ENCODE measurements around the gene EDA2R. TPM values are rescaled to one million over a fixed set of nuclear protein-coding genes. Genes with fewer than 3 reads are reported as not detected.
A peak's percentile ranks its signal among the peaks of the same experiment; 100 is the strongest.

The EDA2R gene, protein sequence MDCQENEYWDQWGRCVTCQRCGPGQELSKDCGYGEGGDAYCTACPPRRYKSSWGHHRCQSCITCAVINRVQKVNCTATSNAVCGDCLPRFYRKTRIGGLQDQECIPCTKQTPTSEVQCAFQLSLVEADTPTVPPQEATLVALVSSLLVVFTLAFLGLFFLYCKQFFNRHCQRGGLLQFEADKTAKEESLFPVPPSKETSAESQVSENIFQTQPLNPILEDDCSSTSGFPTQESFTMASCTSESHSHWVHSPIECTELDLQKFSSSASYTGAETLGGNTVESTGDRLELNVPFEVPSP
- 1 to 10 TPM; 2.4 to 5.9 (median 3.1) TPM for total RNA-seq

DNA sequence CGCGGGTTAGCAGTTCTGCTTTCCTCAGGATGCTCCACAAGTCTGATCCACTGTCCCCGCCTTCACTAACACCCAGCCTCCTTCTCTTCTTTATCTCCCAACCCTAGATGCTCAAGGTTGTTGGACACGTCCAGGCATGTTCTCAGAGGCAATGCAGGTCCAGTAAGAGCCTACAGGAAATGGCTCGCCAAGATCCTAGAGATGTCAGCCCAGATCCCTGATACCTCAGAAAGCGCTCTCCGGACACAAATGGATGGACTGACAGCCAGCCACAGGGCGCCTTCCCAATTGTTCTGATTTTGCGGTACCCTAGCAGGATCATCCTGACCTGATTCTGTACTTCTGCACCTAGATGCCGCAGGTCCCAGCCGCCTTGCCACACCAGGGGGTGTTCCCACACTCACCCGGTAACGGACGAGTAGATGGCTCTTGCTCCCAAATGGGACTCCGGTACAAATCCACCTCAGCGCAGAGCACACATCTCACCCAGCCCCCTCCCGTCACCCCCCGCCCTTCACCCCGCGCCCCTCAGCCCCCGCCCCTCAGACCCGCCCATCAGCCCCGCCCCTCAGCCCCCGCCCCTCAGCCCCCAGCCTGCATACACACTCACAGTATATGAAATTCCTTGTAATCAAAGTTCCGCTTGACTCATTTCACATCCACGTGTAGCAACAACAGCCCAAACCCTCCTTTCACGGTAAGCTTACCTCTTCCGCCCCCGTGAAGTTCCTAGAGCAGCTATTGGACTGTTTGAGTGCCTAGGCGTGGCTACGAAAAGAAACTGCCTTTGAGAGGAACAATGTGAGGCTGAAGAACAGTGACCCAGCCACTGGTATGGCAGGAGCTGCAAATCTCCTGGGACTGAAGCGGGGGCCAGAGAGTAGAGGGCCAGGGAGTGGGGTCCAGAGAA, at the start of gene EDA2R:
Gene EDA2R (minus strand): TSS at position 488 of the 910 bp plus-strand sequence. CDS start 23,058 bp downstream, outside the sequence.
- 8 to 60% methylated on average over 11 to 28 of the region's 32 CpGs for WGBS, 2 donors
- Histone ChIP-seq H3K27ac (peak within 1 kb of the TSS in 1 of 4 donors; percentile 22), H3K4me3 (peak within 1 kb of the TSS; percentile 15 to 50 (median 18)), H3K27me3 (no peaks in the 10 kb centered on the region), H3K9me3 (no peaks in the 10 kb centered on the region), H3K4me1 (no peaks in the 10 kb centered on the region), H3K36me3 (no peaks in the 10 kb centered on the region)
- TF ChIP-seq POLR2A (IDR thresholded peaks at IDR 0.05) (no peak), EP300 (IDR thresholded peaks at IDR 0.05) (no peak)
- TF ChIP-seq, protein P1, sequence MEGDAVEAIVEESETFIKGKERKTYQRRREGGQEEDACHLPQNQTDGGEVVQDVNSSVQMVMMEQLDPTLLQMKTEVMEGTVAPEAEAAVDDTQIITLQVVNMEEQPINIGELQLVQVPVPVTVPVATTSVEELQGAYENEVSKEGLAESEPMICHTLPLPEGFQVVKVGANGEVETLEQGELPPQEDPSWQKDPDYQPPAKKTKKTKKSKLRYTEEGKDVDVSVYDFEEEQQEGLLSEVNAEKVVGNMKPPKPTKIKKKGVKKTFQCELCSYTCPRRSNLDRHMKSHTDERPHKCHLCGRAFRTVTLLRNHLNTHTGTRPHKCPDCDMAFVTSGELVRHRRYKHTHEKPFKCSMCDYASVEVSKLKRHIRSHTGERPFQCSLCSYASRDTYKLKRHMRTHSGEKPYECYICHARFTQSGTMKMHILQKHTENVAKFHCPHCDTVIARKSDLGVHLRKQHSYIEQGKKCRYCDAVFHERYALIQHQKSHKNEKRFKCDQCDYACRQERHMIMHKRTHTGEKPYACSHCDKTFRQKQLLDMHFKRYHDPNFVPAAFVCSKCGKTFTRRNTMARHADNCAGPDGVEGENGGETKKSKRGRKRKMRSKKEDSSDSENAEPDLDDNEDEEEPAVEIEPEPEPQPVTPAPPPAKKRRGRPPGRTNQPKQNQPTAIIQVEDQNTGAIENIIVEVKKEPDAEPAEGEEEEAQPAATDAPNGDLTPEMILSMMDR (IDR thresholded peaks at IDR 0.05): no peak
- peak in 1 of 2 donors; percentile 5 for DNase-seq (ENCODE audit: low spot score in 2 of 2)

DNA sequence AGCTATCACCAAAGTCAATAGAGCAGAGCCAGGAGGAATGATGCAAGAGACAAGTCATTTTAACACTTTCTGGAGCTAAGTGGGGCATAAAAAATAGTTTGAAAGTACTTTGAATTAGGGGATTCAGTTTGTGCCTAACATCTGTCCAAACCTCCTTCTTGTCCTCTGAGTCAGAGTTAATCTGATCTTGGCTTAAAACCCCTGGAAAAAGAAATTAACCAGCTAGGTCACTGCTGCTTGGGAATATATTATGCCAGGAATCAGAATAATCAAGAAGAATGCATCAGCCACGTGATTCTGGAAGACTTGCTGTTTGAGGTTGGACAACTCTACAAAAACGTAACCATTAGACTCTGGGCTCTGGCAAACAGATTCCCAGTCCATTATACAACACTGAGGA, 45.3 kb upstream of the EDA2R start:
- Histone ChIP-seq H3K4me1 (no peaks in the 10 kb centered on the region), H3K4me3 (no peak overlapping the region), H3K9me3 (no peaks in the 10 kb centered on the region), H3K36me3 (no peaks in the 10 kb centered on the region), H3K27me3 (no peaks in the 10 kb centered on the region), H3K27ac (no peak overlapping the region)
- no peak for DNase-seq (ENCODE audit: low spot score in 2 of 2)
- WGBS, 2 donors: 36 to 37% methylated on average over 2 of the region's 2 CpGs
- no peak for TF ChIP-seq EP300 (IDR thresholded peaks at IDR 0.05)
- TF ChIP-seq, protein P1 (IDR thresholded peaks at IDR 0.05): no peak
- no peak for TF ChIP-seq POLR2A (IDR thresholded peaks at IDR 0.05)

DNA sequence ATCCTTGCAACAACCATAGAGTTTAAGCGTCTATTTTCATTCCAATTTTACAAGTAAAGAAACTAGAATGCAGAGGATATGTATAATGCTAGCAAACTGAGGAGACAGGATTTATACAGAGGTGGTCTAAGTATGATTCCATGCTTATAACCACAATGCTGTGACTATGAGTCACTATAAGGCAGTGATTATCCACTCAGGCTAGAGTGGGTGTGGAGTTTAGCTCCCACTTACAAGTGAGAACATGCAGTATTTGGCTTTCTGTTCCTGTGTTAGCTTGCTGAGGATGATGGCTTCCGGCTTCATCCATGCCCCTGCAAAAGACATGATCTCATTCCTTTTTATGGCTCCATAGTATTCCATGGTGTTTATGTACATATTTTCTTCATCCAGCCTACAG, 41.6 kb upstream of the EDA2R start:
- no peak overlapping the region for H3K4me3 ChIP-seq
- no peak overlapping the region for H3K27ac ChIP-seq
- 73 to 89% methylated on average over 2 of the region's 2 CpGs for WGBS, 2 donors
- no peaks in the 10 kb centered on the region for H3K9me3 ChIP-seq
- H3K4me1 ChIP-seq: no peaks in the 10 kb centered on the region
- DNase-seq (ENCODE audit: low spot score in 2 of 2): no peak
- no peaks in the 10 kb centered on the region for H3K36me3 ChIP-seq
- H3K27me3 ChIP-seq: no peaks in the 10 kb centered on the region
- TF ChIP-seq, protein P1 (IDR thresholded peaks at IDR 0.05): no peak
- TF ChIP-seq POLR2A (IDR thresholded peaks at IDR 0.05): no peak
- TF ChIP-seq EP300 (IDR thresholded peaks at IDR 0.05): no peak

DNA sequence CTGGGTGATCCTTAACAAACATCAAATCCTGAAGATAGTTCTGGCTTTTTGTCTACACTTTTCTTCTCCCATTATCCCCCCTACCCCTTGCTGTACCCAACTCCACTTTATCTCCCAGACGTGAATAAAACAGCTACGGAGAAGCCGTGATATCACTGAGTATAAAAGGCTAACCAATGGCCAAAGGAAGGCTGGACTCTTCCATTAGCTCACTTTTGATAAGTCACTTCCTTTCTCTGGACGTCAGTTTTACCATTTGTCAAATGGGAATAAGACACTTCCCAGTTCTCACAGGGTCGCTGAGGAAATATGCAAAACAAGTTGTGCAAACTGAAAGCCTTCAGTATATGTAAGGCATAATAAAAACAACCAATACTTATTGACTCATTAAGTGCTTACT, 38.6 kb upstream of the EDA2R start:
- Histone ChIP-seq H3K27me3 (no peaks in the 10 kb centered on the region), H3K4me3 (no peak overlapping the region), H3K36me3 (no peaks in the 10 kb centered on the region), H3K27ac (no peak overlapping the region), H3K4me1 (no peaks in the 10 kb centered on the region), H3K9me3 (no peaks in the 10 kb centered on the region)
- TF ChIP-seq EP300 (IDR thresholded peaks at IDR 0.05): no peak
- TF ChIP-seq, protein P1 (IDR thresholded peaks at IDR 0.05): no peak
- TF ChIP-seq POLR2A (IDR thresholded peaks at IDR 0.05): no peak
- 63 to 73% methylated on average over 5 of the region's 5 CpGs for WGBS, 2 donors
- no peak for DNase-seq (ENCODE audit: low spot score in 2 of 2)

DNA sequence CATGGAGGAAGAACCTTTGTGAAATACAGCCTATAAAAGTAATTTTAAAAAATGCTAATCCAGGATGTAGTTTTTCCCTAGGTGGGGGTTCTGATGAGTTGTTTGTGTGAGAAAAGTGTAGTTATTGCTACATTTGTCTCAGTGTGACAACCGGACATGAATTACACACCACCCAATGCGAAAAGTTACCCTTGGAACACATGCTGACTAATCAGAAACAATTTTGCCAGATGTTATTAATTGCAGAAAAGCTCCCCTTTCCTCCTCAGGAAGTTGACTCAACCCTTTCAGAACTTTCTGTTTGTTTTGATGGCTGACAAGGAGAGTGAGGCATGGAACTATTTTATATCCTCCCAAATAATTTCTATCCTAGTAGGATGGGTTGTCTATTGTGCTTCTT, 38.1 kb upstream of the EDA2R start:
- Histone ChIP-seq H3K27ac (no peak overlapping the region), H3K36me3 (no peaks in the 10 kb centered on the region), H3K9me3 (no peaks in the 10 kb centered on the region), H3K27me3 (no peaks in the 10 kb centered on the region), H3K4me1 (no peaks in the 10 kb centered on the region), H3K4me3 (no peak overlapping the region)
- TF ChIP-seq POLR2A (IDR thresholded peaks at IDR 0.05) (no peak), EP300 (IDR thresholded peaks at IDR 0.05) (no peak)
- TF ChIP-seq, protein P1 (IDR thresholded peaks at IDR 0.05): no peak
- 56 to 61% methylated on average over 2 of the region's 2 CpGs for WGBS, 2 donors
- DNase-seq (ENCODE audit: low spot score in 2 of 2): no peak

All from tibial nerve (tissue), 4 donors.